A673 (cell line): ENCODE results near the gene FKBP2. TPM values are rescaled to one million over a fixed set of nuclear protein-coding genes. Genes with fewer than 3 reads are reported as not detected.

Experiments used
- BruUV-seq: library from RNA; stranded (reverse); fragments of 400-500 nt; replicated peaks from 2 replicates; lab custom pipeline; 2021; lab: Mats Ljungman, UMichigan
- CTCF ChIA-PET: fragments of 300-600 bp; sonication (Branson Sonifier 250); formaldehyde crosslinking; loops from one replicate; lab custom pipeline; 2022; ENCODE audit warnings: antibody characterized with exemption; lab: Charles Lee
- POLR2A ChIA-PET: fragments of 300-600 bp; sonication (Branson Sonifier 250); formaldehyde crosslinking; loops from one replicate; lab custom pipeline; 2022; ENCODE audit warnings: antibody characterized with exemption; ENCODE audit not compliant: low non-redundant PET; lab: Charles Lee
- DNase-seq: peaks from one replicate; pipeline ENCODE4 v3.0.0-alpha.2; 2015; ENCODE audit warnings: low spot score
- H3K27ac ChIP-seq: fragments of 200-600 bp; sonication (generic); 2 replicates; pipeline ENCODE4 v1.5.1; 2016; ENCODE audit warnings: mixed run types, low read depth, mild to moderate bottlenecking, mixed read lengths, antibody characterized with exemption, low read length; ENCODE audit not compliant: poor library complexity, severe bottlenecking
- H3K27me3 ChIP-seq: fragments of 200-600 bp; sonication (generic); replicated peaks from 2 replicates; pipeline ENCODE4 v1.6.1; 2017; ENCODE audit warnings: mixed run types, low read depth, mild to moderate bottlenecking, mixed read lengths, antibody characterized with exemption, low read length; ENCODE audit not compliant: insufficient read depth, poor library complexity
- H3K36me3 ChIP-seq: fragments of 200-600 bp; sonication (generic); 2 replicates; pipeline ENCODE4 v1.6.1; 2016; ENCODE audit warnings: mixed run types, mild to moderate bottlenecking, mixed read lengths, antibody characterized with exemption, low read length; ENCODE audit not compliant: insufficient read depth, poor library complexity, severe bottlenecking
- H3K4me1 ChIP-seq: fragments of 200-600 bp; sonication (generic); 2 replicates; pipeline ENCODE4 v1.6.1; 2017; ENCODE audit warnings: mixed run types, mild to moderate bottlenecking, mixed read lengths, antibody characterized with exemption, low read length; ENCODE audit not compliant: insufficient read depth, poor library complexity, severe bottlenecking
- H3K4me3 ChIP-seq: fragments of 200-600 bp; sonication (generic); 2 replicates; pipeline ENCODE4 v1.5.1; 2016; ENCODE audit warnings: low read depth, mixed run types, mild to moderate bottlenecking, mixed read lengths, low read length; ENCODE audit not compliant: poor library complexity, severe bottlenecking
- H3K9me3 ChIP-seq: fragments of 200-600 bp; sonication (generic); 2 replicates; pipeline ENCODE4 v1.6.1; 2016; ENCODE audit warnings: mixed run types, low read depth, mild to moderate bottlenecking, mixed read lengths, antibody characterized with exemption, low read length; ENCODE audit not compliant: poor library complexity, severe bottlenecking
- CTCF ChIP-seq: fragments of 300-800, 200-600 bp; sonication (generic); conservative IDR thresholded peaks from 2 replicates; pipeline ENCODE4 v1.5.1; 2017; ENCODE audit warnings: low read depth, mild to moderate bottlenecking, antibody characterized with exemption, low read length, moderate library complexity, mixed read lengths
- EZH2 ChIP-seq: fragments of 200-600 bp; sonication (generic); IDR thresholded peaks from 2 replicates; pipeline ENCODE4 v1.6.1; 2017; ENCODE audit warnings: borderline replicate concordance, low read depth, mild to moderate bottlenecking, mixed read lengths, antibody characterized with exemption, low read length; ENCODE audit not compliant: poor library complexity, severe bottlenecking
- intact Hi-C: fragments of 100-400 bp; cut with micrococcal nuclease; formaldehyde crosslinking; loops from one replicate; pipeline ENCODE4 v1.10.0; 2022; ENCODE audit not compliant: unreplicated experiment
- total RNA-seq: library from RNA; stranded (reverse); gene quantifications from 2 replicates; pipeline ENCODE4 v1.2.3, GENCODE V29; 2021

FKBP2 gene
- total RNA-seq, 1 experiment from 2014 or later, result 57.5 TPM

GRCh38 chr11:64265176-64266160 lies 24.6 kb downstream of the FKBP2 start:
- no peak for TF ChIP-seq EZH2
- TF ChIP-seq CTCF, result no peak
- POLR2A ChIA-PET, result no interaction called here

GRCh38 chr11:64266339-64266738 lies 25.4 kb downstream of the FKBP2 start:
- H3K9me3 ChIP-seq, result no peaks in the 10 kb centered on the region
- no peak overlapping the region for H3K4me3 ChIP-seq
- intact Hi-C loops, result no loop called here
- peaks cover 9% of the 10 kb centered on the region for H3K4me1 ChIP-seq
- ChIA-PET CTCF (no interaction called here), POLR2A (no interaction called here)
- H3K36me3 ChIP-seq, result peaks cover 42% of the 10 kb centered on the region
- no peak for TF ChIP-seq CTCF
- no peak for TF ChIP-seq EZH2
- H3K27me3 ChIP-seq, result no peaks in the 10 kb centered on the region
- DNase-seq, result no peak
- BruUV-seq, result no TSS peak
- H3K27ac ChIP-seq, result no peak overlapping the region

More at GRCh38 chr11:64265176-64266160, 24.6 kb downstream of the FKBP2 start:
- no peak overlapping the region for H3K27ac ChIP-seq
- CTCF ChIA-PET, result interaction anchor here (0.7 kb wide), 1 partner anchor 58 kb away, joined by 3 read pairs; no protein-coding TSS in a partner anchor
- H3K36me3 ChIP-seq, result peaks cover 44% of the 10 kb centered on the region
- DNase-seq, result no peak
- H3K27me3 ChIP-seq, result no peaks in the 10 kb centered on the region
- H3K4me1 ChIP-seq, result peaks cover 9% of the 10 kb centered on the region
- intact Hi-C loops, result no loop called here
- no peak overlapping the region for H3K4me3 ChIP-seq
- no peaks in the 10 kb centered on the region for H3K9me3 ChIP-seq
- no TSS peak for BruUV-seq

GRCh38 chr11:64267207-64267945 lies 26.5 kb downstream of the FKBP2 start:
- peaks cover 16% of the 10 kb centered on the region for H3K4me1 ChIP-seq
- TF ChIP-seq CTCF (no peak), EZH2 (no peak)
- no peaks in the 10 kb centered on the region for H3K27me3 ChIP-seq
- no peak for DNase-seq
- POLR2A ChIA-PET, result interaction anchor here (0.7 kb wide), 1 partner anchor 57 kb away, joined by 3 read pairs; no protein-coding TSS in a partner anchor
- H3K27ac ChIP-seq, result no peak overlapping the region
- H3K9me3 ChIP-seq, result no peaks in the 10 kb centered on the region
- peaks cover 33% of the 10 kb centered on the region for H3K36me3 ChIP-seq
- BruUV-seq, result no TSS peak
- intact Hi-C loops, result no loop called here
- no peak overlapping the region for H3K4me3 ChIP-seq
- CTCF ChIA-PET, result interaction anchor here (0.6 kb wide), 2 partner anchors 16 to 377 kb away, joined by 4 to 8 read pairs; no protein-coding TSS in a partner anchor
